GM12878 (cell line): Measurements from ENCODE around the gene OR5L1.

Source experiments
- CTCF ChIP-seq, 3 experiments: IDR thresholded peaks in 2 of 3; conservative IDR thresholded peaks in 1 of 3; 2 replicates each; pipeline ENCODE4 v1.5.1; 2011; ENCODE audit warnings: low read depth in 3 of 3, low read length in 3 of 3, mild to moderate bottlenecking in 3 of 3, control low read depth in 2 of 3, moderate library complexity in 2 of 3, inconsistent platforms in 1 of 3, mixed read lengths in 1 of 3; ENCODE audit not compliant: control insufficient read depth in 2 of 3, insufficient read depth in 1 of 3; ENCODE audit errors: extremely low read depth in 1 of 3
- EGR1 ChIP-seq, 2 experiments: IDR thresholded peaks; 1 replicate in 1 of 2; 2 replicates in 1 of 2; pipeline ENCODE4 v1.6.1; 2011 to 2012; ENCODE audit warnings: low read depth in 2 of 2, low read length in 2 of 2, borderline replicate concordance in 1 of 2, mild to moderate bottlenecking in 1 of 2, moderate library complexity in 1 of 2
- GABPA ChIP-seq: IDR thresholded peaks from 2 replicates; pipeline ENCODE4 v1.6.1; 2014; ENCODE audit warnings: antibody characterized with exemption, low read depth, mild to moderate bottlenecking, inconsistent platforms
- JUND ChIP-seq: IDR thresholded peaks from 2 replicates; pipeline ENCODE4 v1.6.1; 2012; ENCODE audit warnings: low read depth, mild to moderate bottlenecking, low read length, improper control_type of control experiment, moderate library complexity
- MAX ChIP-seq: IDR thresholded peaks from 2 replicates; pipeline ENCODE4 v1.6.1; 2012; ENCODE audit warnings: low read depth, low read length, improper control_type of control experiment
- MXI1 ChIP-seq: fragments of 150-350 bp; IDR thresholded peaks from 2 replicates; pipeline ENCODE4 v1.6.1; 2011; ENCODE audit warnings: low read depth, mild to moderate bottlenecking, inconsistent platforms, low read length, improper control_type of control experiment
- NFYB ChIP-seq: IDR thresholded peaks from 2 replicates; pipeline ENCODE4 v1.6.1; 2011; ENCODE audit warnings: low read depth, mild to moderate bottlenecking, low read length, improper control_type of control experiment, moderate library complexity; ENCODE audit not compliant: insufficient read depth
- NKRF ChIP-seq: fragments of 450-650 bp; conservative IDR thresholded peaks from 2 replicates; pipeline ENCODE4 v1.6.1; 2017; ENCODE audit warnings: mild to moderate bottlenecking, moderate library complexity
- PAX8 ChIP-seq: fragments of 450-650 bp; IDR thresholded peaks from 2 replicates; pipeline ENCODE4 v1.6.1; 2017; ENCODE audit warnings: mild to moderate bottlenecking, moderate library complexity
- PBX3 ChIP-seq: IDR thresholded peaks from 2 replicates; pipeline ENCODE4 v1.6.1; 2011; ENCODE audit warnings: mild to moderate bottlenecking, low read depth, low read length, moderate library complexity; ENCODE audit not compliant: insufficient replicate concordance
- POLR2A ChIP-seq: IDR thresholded peaks from 2 replicates; pipeline ENCODE4 v1.6.1; 2011; ENCODE audit warnings: low read depth, mild to moderate bottlenecking, low read length
- SUZ12 ChIP-seq: fragments of 200-600 bp; sonication (generic); IDR thresholded peaks from one replicate; pipeline ENCODE4 v1.6.1; 2018; ENCODE audit warnings: antibody characterized with exemption, mild to moderate bottlenecking; ENCODE audit not compliant: unreplicated experiment
- TCF7 ChIP-seq: IDR thresholded peaks from 2 replicates; pipeline ENCODE4 v1.6.1; 2014; ENCODE audit warnings: antibody characterized with exemption, borderline replicate concordance
- ZBTB4 ChIP-seq: fragments of 450-650 bp; formaldehyde crosslinking; IDR thresholded peaks from 2 replicates; pipeline ENCODE4 v1.4.0; 2022; ENCODE audit warnings: mild to moderate bottlenecking, moderate library complexity

GRCh38 chr11:55854704-55855103 lies 43.5 kb downstream of the OR5L1 start:
- TF ChIP-seq CTCF (IDR thresholded peaks at IDR 0.05 in 2 of 3, conservative IDR thresholded peaks at IDR 0.05 in 1 of 3; ENCODE audit: control insufficient read depth in 2 of 3, extremely low read depth in 1 of 3, insufficient read depth in 1 of 3, low read depth in 3 of 3, low read length in 3 of 3) (no peak), JUND (no peak), NKRF (no peak), NFYB (no peak), POLR2A (no peak), PBX3 (no peak), PAX8 (no peak), MAX (no peak), SUZ12 (no peak), ZBTB4 (CRISPR knock-in tag) (no peak), TCF7 (no peak), MXI1 (no peak), EGR1 (IDR thresholded peaks at IDR 0.05; ENCODE audit: borderline replicate concordance in 1 of 2, low read depth in 2 of 2, low read length in 2 of 2) (no peak), GABPA (no peak)
